ENCODE data around the gene FAAH. TPM values are rescaled to one million over a fixed set of nuclear protein-coding genes. Genes with fewer than 3 reads are reported as not detected.

FAAH gene
- total RNA-seq, 1 experiment from 2014 or later: 24.8 TPM

- intact Hi-C loops (cut with micrococcal nuclease): no loop called here
- Histone ChIP-seq H3K9ac (ENCODE audit: low read length) (no peak overlapping the region), H2AFZ (ENCODE audit: low read depth, low read length, poor library complexity, severe bottlenecking) (no peak overlapping the region), H3K36me3 (ENCODE audit: control insufficient read depth in 1 of 2, insufficient read depth in 2 of 2, low read length in 2 of 2) (no peaks in the 10 kb centered on the region), H3K4me2 (ENCODE audit: low read length) (no peak overlapping the region), H4K20me1 (ENCODE audit: insufficient read depth) (no peaks in the 10 kb centered on the region), H3K27me3 (ENCODE audit: insufficient read depth, low read length) (no peaks in the 10 kb centered on the region), H3K27ac (ENCODE audit: low read depth, low read length) (no peak overlapping the region), H3K9me3 (ENCODE audit: control insufficient read depth in 1 of 2, insufficient read depth in 1 of 2, low read depth in 1 of 2, low read length in 2 of 2) (no peaks in the 10 kb centered on the region), H3K4me1 (ENCODE audit: control insufficient read depth in 1 of 2, insufficient read depth in 2 of 2, low read length in 2 of 2) (peaks cover 0 to 2% of the 10 kb centered on the region in 2 experiments; a peak in 1 of 4 replicates), H3K9me2 (ENCODE audit: insufficient read depth) (no peaks in the 10 kb centered on the region), H3K79me2 (ENCODE audit: insufficient read depth, low read length) (no peaks in the 10 kb centered on the region), H3K4me3 (replicated peaks in 1 of 2; ENCODE audit: low read depth in 1 of 2, low read length in 2 of 2) (no peak overlapping the region)
- CTCF ChIA-PET: no interaction called here
- RAD21 ChIA-PET (ENCODE audit: low non-redundant PET in 1 of 2, low total read pairs in 2 of 2, uncharacterized antibody in 2 of 2, unreplicated experiment in 2 of 2): no interaction called here
- ATAC-seq (no peak), DNase-seq (ENCODE audit: low read depth, low spot score) (no peak)
- POLR2A ChIA-PET: no interaction called here
- no TSS peak for BruUV-seq (replicated peaks)
- no peak for TF ChIP-seq EZH2phosphoT487 (IDR thresholded peaks at IDR 0.05; ENCODE audit: borderline replicate concordance)
- TF ChIP-seq CTCF (IDR thresholded peaks at IDR 0.05 in 2 of 3, conservative IDR thresholded peaks at IDR 0.05 in 1 of 3; ENCODE audit: borderline replicate concordance in 1 of 3, insufficient read depth in 1 of 3, low read depth in 2 of 3, low read length in 2 of 3): no peak
- no peak for TF ChIP-seq SIN3A (IDR thresholded peaks at IDR 0.05; ENCODE audit: low read depth)
- no peak for TF ChIP-seq RAD21 (IDR thresholded peaks at IDR 0.05; ENCODE audit: low read depth)
- no peak for TF ChIP-seq SRF (IDR thresholded peaks at IDR 0.05; ENCODE audit: low read depth)
- TF ChIP-seq EZH2 (IDR thresholded peaks at IDR 0.05): no peak
- TF ChIP-seq MAX (IDR thresholded peaks at IDR 0.05): no peak
- TF ChIP-seq ZBTB33 (IDR thresholded peaks at IDR 0.05; ENCODE audit: extremely low read depth, insufficient replicate concordance, low read length): no peak
- TF ChIP-seq TCF7L2 (IDR thresholded peaks at IDR 0.05; ENCODE audit: borderline replicate concordance, extremely low read depth, insufficient read depth, insufficient read length): no peak
- TF ChIP-seq ELF1 (IDR thresholded peaks at IDR 0.05; ENCODE audit: borderline replicate concordance, low read depth): no peak
Measured at GRCh38 chr1:46448109-46448911, 54.2 kb downstream of the FAAH start.
